Transverse colon (tissue), 4 donors: Measurements from ENCODE around the gene LSAMP. TPM values are rescaled to one million over a fixed set of nuclear protein-coding genes. Genes with fewer than 3 reads are reported as not detected.

ENCODE experiments used
- DNase-seq: peaks from one replicate; pipeline ENCODE4 v3.0.0-alpha.2; 2019
- H3K27ac ChIP-seq, 4 donors: fragments of 200-600 bp; sonication (generic); 2 replicates each; pipeline ENCODE4 v1.5.1; 2016 to 2018; ENCODE audit warnings: inconsistent platforms in 4 of 4
- H3K27me3 ChIP-seq: fragments of 200-600 bp; sonication (generic); 2 replicates; pipeline ENCODE4 v1.5.1; 2017; ENCODE audit warnings: inconsistent platforms
- H3K36me3 ChIP-seq, 4 donors: fragments of 200-600 bp; sonication (generic); 2 replicates each; pipeline ENCODE4 v1.5.1; 2017 to 2019; ENCODE audit warnings: inconsistent platforms in 4 of 4
- H3K4me1 ChIP-seq, 4 donors: fragments of 200-600 bp; sonication (generic); 2 replicates each; pipeline ENCODE4 v1.5.1; 2017 to 2020; ENCODE audit warnings: inconsistent platforms in 4 of 4
- H3K4me3 ChIP-seq, 4 donors: fragments of 200-600 bp; sonication (generic); 1 replicate in 1 of 4; 2 replicates in 3 of 4; pipeline versions ENCODE4 v1.5.1 to v1.6.1; 2017 to 2019; ENCODE audit warnings: inconsistent platforms in 4 of 4
- H3K9me3 ChIP-seq, 2 donors: fragments of 200-600 bp; sonication (generic); 2 replicates each; pipeline ENCODE4 v1.5.1; 2017 to 2019; ENCODE audit warnings: inconsistent platforms in 2 of 2
- EP300 ChIP-seq: sonication (generic); formaldehyde crosslinking; IDR thresholded peaks from one replicate; pipeline ENCODE4 v1.6.1; 2017; ENCODE audit warnings: antibody characterized with exemption, low read depth
- POLR2A ChIP-seq: fragments of 450-650 bp; IDR thresholded peaks from one replicate; pipeline ENCODE4 v1.6.1; 2016; ENCODE audit warnings: antibody characterized with exemption, mild to moderate bottlenecking, moderate library complexity
- POLR2AphosphoS5 ChIP-seq, 3 donors: sonication (generic); formaldehyde crosslinking; IDR thresholded peaks; one replicate each; pipeline ENCODE4 v1.6.1; 2016; ENCODE audit warnings: antibody characterized with exemption in 3 of 3
- WGBS, 2 donors: methylation state at CpG; one replicate each; pipeline ENCODE4 v1.1.5; 2018; ENCODE audit warnings: low coverage in 1 of 2; 5-methylcytosine and 5-hydroxymethylcytosine counted together
- in situ Hi-C, 4 donors: fragments of 200-750 bp; cut with MboI; loops; one replicate each; pipeline versions ENCODE4 v1.15.0 to v1.15.1; 2017; ENCODE audit warnings: low sequenced_read_pairs in 3 of 4, low pct_ligation_motif_present in 1 of 4, low pct_unique_long_range_greater_than_20kb in 1 of 4
- intact Hi-C: fragments of 100-400 bp; cut with DNase I; formaldehyde crosslinking; loops from one replicate; pipeline ENCODE4 v1.15.1; 2023; ENCODE audit warnings: low total_unique reads
- total RNA-seq, 4 donors: library from RNA; depleted of rRNA; stranded (reverse); fragments of >200 nt; gene quantifications; one replicate each; pipeline ENCODE4 v1.1.0, GENCODE V29; 2016
- TF ChIP-seq, protein P1 (sequence below), 5 experiments: fragments of 200-600 bp in 3 of 5; fragments of 450-650 bp in 2 of 5; sonication (generic) in 3 of 5; IDR thresholded peaks; 1 replicate in 2 of 5; 2 replicates in 3 of 5; pipeline ENCODE4 v1.5.1; 2016 to 2017; ENCODE audit warnings: antibody characterized with exemption in 5 of 5, inconsistent platforms in 3 of 5, mild to moderate bottlenecking in 2 of 5, moderate library complexity in 1 of 5

The LSAMP gene
- total RNA-seq, 4 donors from 2014 or later: 3.4 to 8.2 (median 5.4) TPM

GRCh38 chr3:115871735-115872134 is 573.6 kb downstream of the LSAMP start:
- H3K27ac ChIP-seq: no peak overlapping the region
- H3K4me1 ChIP-seq: no peaks in the 10 kb centered on the region
- in situ Hi-C loops: no loop called here
- TF ChIP-seq, protein P1, sequence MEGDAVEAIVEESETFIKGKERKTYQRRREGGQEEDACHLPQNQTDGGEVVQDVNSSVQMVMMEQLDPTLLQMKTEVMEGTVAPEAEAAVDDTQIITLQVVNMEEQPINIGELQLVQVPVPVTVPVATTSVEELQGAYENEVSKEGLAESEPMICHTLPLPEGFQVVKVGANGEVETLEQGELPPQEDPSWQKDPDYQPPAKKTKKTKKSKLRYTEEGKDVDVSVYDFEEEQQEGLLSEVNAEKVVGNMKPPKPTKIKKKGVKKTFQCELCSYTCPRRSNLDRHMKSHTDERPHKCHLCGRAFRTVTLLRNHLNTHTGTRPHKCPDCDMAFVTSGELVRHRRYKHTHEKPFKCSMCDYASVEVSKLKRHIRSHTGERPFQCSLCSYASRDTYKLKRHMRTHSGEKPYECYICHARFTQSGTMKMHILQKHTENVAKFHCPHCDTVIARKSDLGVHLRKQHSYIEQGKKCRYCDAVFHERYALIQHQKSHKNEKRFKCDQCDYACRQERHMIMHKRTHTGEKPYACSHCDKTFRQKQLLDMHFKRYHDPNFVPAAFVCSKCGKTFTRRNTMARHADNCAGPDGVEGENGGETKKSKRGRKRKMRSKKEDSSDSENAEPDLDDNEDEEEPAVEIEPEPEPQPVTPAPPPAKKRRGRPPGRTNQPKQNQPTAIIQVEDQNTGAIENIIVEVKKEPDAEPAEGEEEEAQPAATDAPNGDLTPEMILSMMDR (IDR thresholded peaks at IDR 0.05): no peak
- TF ChIP-seq POLR2AphosphoS5 (IDR thresholded peaks at IDR 0.05): no peak
- no peak for TF ChIP-seq POLR2A
- no peak for TF ChIP-seq EP300
- no peak overlapping the region for H3K4me3 ChIP-seq
- H3K9me3 ChIP-seq: no peaks in the 10 kb centered on the region
- DNase-seq: no peak
- no peaks in the 10 kb centered on the region for H3K27me3 ChIP-seq
- no peaks in the 10 kb centered on the region for H3K36me3 ChIP-seq
- intact Hi-C loops: no loop called here

DNA sequence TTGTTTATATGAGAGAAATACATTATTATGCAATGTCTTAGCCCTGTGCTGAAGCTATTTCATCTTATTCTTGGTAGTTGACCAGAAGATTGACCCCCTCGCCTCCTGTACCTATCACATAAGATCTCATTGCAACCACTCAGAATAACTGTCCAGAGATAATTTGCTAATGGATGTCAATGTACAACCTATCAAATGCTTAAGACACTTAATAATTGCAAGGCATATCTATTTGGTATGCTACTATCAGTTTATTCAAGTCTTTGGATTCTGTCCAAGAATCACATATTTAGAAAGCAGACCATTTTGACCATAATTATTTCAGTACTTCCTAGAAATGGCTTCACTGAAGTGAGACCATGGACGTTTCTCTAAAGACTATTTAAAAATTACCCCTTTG is 580.4 kb downstream of the LSAMP start:
- intact Hi-C loops (loop anchor here (5.0 kb wide), 1 partner anchor 1512 kb away; no protein-coding TSS in a partner anchor), in situ Hi-C loops (no loop called here)
- 61 to 62% methylated on average over 2 of the region's 2 CpGs for WGBS, 2 donors
- no peaks in the 10 kb centered on the region for H3K36me3 ChIP-seq
- H3K4me3 ChIP-seq: no peak overlapping the region
- no peak for DNase-seq
- no peaks in the 10 kb centered on the region for H3K4me1 ChIP-seq
- no peak overlapping the region for H3K27ac ChIP-seq
- H3K27me3 ChIP-seq: no peaks in the 10 kb centered on the region
- no peaks in the 10 kb centered on the region for H3K9me3 ChIP-seq
- TF ChIP-seq POLR2A (no peak), POLR2AphosphoS5 (IDR thresholded peaks at IDR 0.05) (no peak), EP300 (no peak)
- TF ChIP-seq, protein P1 (IDR thresholded peaks at IDR 0.05): no peak

DNA sequence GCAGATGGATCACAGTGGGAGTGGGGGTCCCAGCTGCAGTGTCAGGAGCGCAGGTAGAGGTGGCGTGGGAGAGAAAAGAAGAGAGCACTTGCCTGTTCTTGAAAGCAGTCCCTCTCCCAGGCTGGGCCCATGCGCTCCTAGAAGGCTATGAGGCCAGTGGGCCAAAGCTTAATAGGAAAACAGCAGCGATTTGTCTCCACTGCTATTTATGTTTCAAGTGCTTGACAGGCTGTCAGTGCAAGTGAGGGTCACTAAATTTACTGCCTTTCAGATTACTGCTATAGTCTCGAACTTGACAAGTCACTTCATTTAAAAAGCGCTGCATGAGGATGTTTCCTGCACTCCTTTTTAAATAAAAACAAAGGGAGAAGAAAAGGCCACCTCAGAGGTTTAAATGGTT is 582.4 kb downstream of the LSAMP start:
- Histone ChIP-seq H3K4me1 (peaks cover 0 to 6% (median 0%) of the 10 kb centered on the region in 4 donors), H3K36me3 (no peaks in the 10 kb centered on the region), H3K9me3 (no peaks in the 10 kb centered on the region), H3K4me3 (no peak overlapping the region), H3K27ac (no peak overlapping the region), H3K27me3 (no peaks in the 10 kb centered on the region)
- DNase-seq: no peak
- intact Hi-C loops (loop anchor here (5.0 kb wide), 1 partner anchor 1514 kb away; no protein-coding TSS in a partner anchor), in situ Hi-C loops (no loop called here)
- WGBS, 2 donors: 40 to 76% methylated on average over 3 to 6 of the region's 6 CpGs
- no peak for TF ChIP-seq EP300
- no peak for TF ChIP-seq POLR2AphosphoS5 (IDR thresholded peaks at IDR 0.05)

DNA sequence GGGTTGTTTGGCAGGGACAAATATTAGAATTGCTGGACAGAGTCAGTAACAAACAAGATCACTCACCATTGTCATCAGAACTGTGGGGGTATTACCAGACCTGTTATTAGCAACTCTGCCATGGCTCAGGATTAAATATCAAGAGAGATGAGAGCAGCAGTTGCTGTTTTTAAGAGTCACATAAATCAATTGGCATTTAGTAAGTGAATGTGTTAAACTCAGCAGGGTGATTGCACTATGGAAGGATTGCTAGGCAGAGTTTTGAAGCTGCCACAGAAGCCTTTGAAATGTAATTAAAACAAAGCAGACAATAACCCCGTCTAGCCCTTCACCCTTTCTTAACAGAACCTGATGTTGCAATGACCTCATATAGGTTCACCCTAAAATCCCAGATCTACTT is 583.2 kb downstream of the LSAMP start:
- in situ Hi-C loops (no loop called here), intact Hi-C loops (loop anchor here (5.0 kb wide), 1 partner anchor 1515 kb away; no protein-coding TSS in a partner anchor)
- H3K4me1 ChIP-seq: peaks cover 0 to 8% (median 0%) of the 10 kb centered on the region in 4 donors

More for the DNA sequence above, 583.2 kb downstream of the LSAMP start:
- H3K27me3 ChIP-seq: no peaks in the 10 kb centered on the region
- no peaks in the 10 kb centered on the region for H3K36me3 ChIP-seq
- no peak for DNase-seq
- WGBS, 2 donors: 53 to 71% methylated on average over 1 of the region's 1 CpG
- H3K27ac ChIP-seq: no peak overlapping the region
- H3K9me3 ChIP-seq: no peaks in the 10 kb centered on the region
- TF ChIP-seq EP300: no peak
- TF ChIP-seq POLR2A: no peak
- TF ChIP-seq POLR2AphosphoS5 (IDR thresholded peaks at IDR 0.05): no peak
- TF ChIP-seq, protein P1 (IDR thresholded peaks at IDR 0.05): no peak
- H3K4me3 ChIP-seq: no peak overlapping the region
